HEK293 (cell line): ENCODE data around the gene COL6A1.

Experiments used
- CTCF ChIA-PET: fragments of 350-600 bp; formaldehyde crosslinking; extraction: SDS; loops from one replicate; lab custom pipeline; 2021; ENCODE audit warnings: antibody characterized with exemption; lab: Yijun Ruan, JAX
- POLR2A ChIA-PET: fragments of 300-600 bp; formaldehyde crosslinking; extraction: SDS; loops from one replicate; lab custom pipeline; 2020; ENCODE audit warnings: antibody characterized with exemption, inconsistent platforms; lab: Yijun Ruan, JAX
- H3K27ac ChIP-seq: fragments of 200-500 bp; sonication (Bioruptor generic); 2 replicates; pipeline ENCODE4 v1.5.1; 2014; ENCODE audit warnings: low read depth, low read length, control low read depth, inconsistent platforms; ENCODE audit errors: extremely low read depth
- H3K36me3 ChIP-seq, 2 experiments: fragments of 200-500 bp in 1 of 2; sonication (Bioruptor generic) in 1 of 2; 1 replicate in 1 of 2; 2 replicates in 1 of 2; pipeline ENCODE4 v1.5.1; 2014 to 2017; ENCODE audit warnings: inconsistent platforms in 2 of 2, low read length in 2 of 2; ENCODE audit not compliant: control insufficient read depth in 2 of 2, insufficient read depth in 1 of 2
- H3K4me1 ChIP-seq: fragments of 200-500 bp; sonication (Bioruptor generic); 2 replicates; pipeline ENCODE4 v1.5.1; 2014; ENCODE audit warnings: mild to moderate bottlenecking, low read length, inconsistent platforms; ENCODE audit not compliant: control insufficient read depth, insufficient read depth
- H3K4me3 ChIP-seq: 2 replicates; pipeline ENCODE4 v1.5.1; 2011; ENCODE audit warnings: low read depth, mild to moderate bottlenecking, control low read depth, low read length, moderate library complexity
- H3K9me3 ChIP-seq: fragments of 200-500 bp; sonication (Bioruptor generic); 2 replicates; pipeline ENCODE4 v1.5.1; 2014; ENCODE audit warnings: low read depth, low read length, inconsistent platforms; ENCODE audit not compliant: control insufficient read depth, insufficient read depth
- ATF2 ChIP-seq: fragments of 450-650 bp; formaldehyde crosslinking; IDR thresholded peaks from 2 replicates; pipeline ENCODE4 v1.5.1; 2016; ENCODE audit warnings: missing biosample characterization, missing genetic modification characterization, low read depth
- KLF1 ChIP-seq: fragments of 450-650 bp; formaldehyde crosslinking; IDR thresholded peaks from 2 replicates; pipeline ENCODE4 v1.5.1; 2016; ENCODE audit warnings: missing biosample characterization, missing genetic modification characterization
- KLF9 ChIP-seq: fragments of 450-650 bp; formaldehyde crosslinking; IDR thresholded peaks from 2 replicates; pipeline ENCODE4 v1.5.1; 2016; ENCODE audit warnings: missing biosample characterization, missing genetic modification characterization, low read depth
- SETDB1 ChIP-seq: IDR thresholded peaks from one replicate; pipeline ENCODE4 v1.6.1; 2017; ENCODE audit warnings: mild to moderate bottlenecking, low read length, moderate library complexity, mixed read lengths; ENCODE audit not compliant: insufficient read length
- ZBTB21 ChIP-seq: fragments of 450-650 bp; formaldehyde crosslinking; IDR thresholded peaks from 2 replicates; pipeline ENCODE4 v1.5.1; 2017; ENCODE audit warnings: missing biosample characterization, missing genetic modification characterization
- ZNF16 ChIP-seq: fragments of 450-650 bp; formaldehyde crosslinking; IDR thresholded peaks from 2 replicates; pipeline ENCODE4 v1.5.1; 2016; ENCODE audit warnings: low read depth, missing biosample characterization, missing genetic modification characterization
- ZNF223 ChIP-seq: fragments of 450-650 bp; formaldehyde crosslinking; IDR thresholded peaks from 2 replicates; pipeline ENCODE4 v1.5.1; 2016; ENCODE audit warnings: missing biosample characterization, missing genetic modification characterization
- ZNF248 ChIP-seq: fragments of 450-650 bp; formaldehyde crosslinking; IDR thresholded peaks from 2 replicates; pipeline ENCODE4 v1.5.1; 2017; ENCODE audit warnings: missing biosample characterization, missing genetic modification characterization
- ZNF529 ChIP-seq: fragments of 450-650 bp; formaldehyde crosslinking; IDR thresholded peaks from 2 replicates; pipeline ENCODE4 v1.5.1; 2017; ENCODE audit warnings: missing genetic modification characterization, missing biosample characterization; ENCODE audit not compliant: insufficient replicate concordance
- ZNF544 ChIP-seq: fragments of 450-650 bp; formaldehyde crosslinking; IDR thresholded peaks from 2 replicates; pipeline ENCODE4 v1.5.0; 2017; ENCODE audit warnings: missing biosample characterization, missing genetic modification characterization
- ZNF555 ChIP-seq: fragments of 450-650 bp; formaldehyde crosslinking; conservative IDR thresholded peaks from 2 replicates; pipeline ENCODE4 v1.5.1; 2017; ENCODE audit warnings: missing biosample characterization, mild to moderate bottlenecking, missing genetic modification characterization, inconsistent platforms
- ZNF560 ChIP-seq: fragments of 450-650 bp; formaldehyde crosslinking; IDR thresholded peaks from 2 replicates; pipeline ENCODE4 v1.5.1; 2017; ENCODE audit warnings: missing biosample characterization, missing genetic modification characterization, borderline replicate concordance
- ZNF626 ChIP-seq: fragments of 450-650 bp; sonication (Bioruptor Pico); formaldehyde crosslinking; IDR thresholded peaks from 2 replicates; pipeline ENCODE4 v1.5.1; 2018; ENCODE audit warnings: missing biosample characterization, missing genetic modification characterization, inconsistent platforms
- ZNF645 ChIP-seq: fragments of 450-650 bp; formaldehyde crosslinking; IDR thresholded peaks from 2 replicates; pipeline ENCODE4; 2016; ENCODE audit warnings: missing biosample characterization, missing genetic modification characterization
- ZNF701 ChIP-seq: fragments of 450-650 bp; formaldehyde crosslinking; IDR thresholded peaks from 2 replicates; pipeline ENCODE4 v1.5.1; 2016; ENCODE audit warnings: missing biosample characterization, missing genetic modification characterization
- ZNF776 ChIP-seq: fragments of 450-650 bp; formaldehyde crosslinking; IDR thresholded peaks from 2 replicates; pipeline ENCODE4 v1.5.0; 2017; ENCODE audit warnings: missing biosample characterization, missing genetic modification characterization, borderline replicate concordance
- ZNF777 ChIP-seq: fragments of 450-650 bp; formaldehyde crosslinking; IDR thresholded peaks from 2 replicates; pipeline ENCODE4 v1.5.1; 2017; ENCODE audit warnings: missing biosample characterization, missing genetic modification characterization, borderline replicate concordance

The COL6A1 gene

GRCh38 chr21:45935628-45936027, 45.9 kb upstream of the COL6A1 start (continued):
- TF ChIP-seq ZNF645 (tag by site-specific recombination) (no peak), ZNF560 (tag by site-specific recombination) (no peak)

GRCh38 chr21:45937721-45938452, 43.7 kb upstream of the COL6A1 start:
- H3K27ac ChIP-seq = no peak overlapping the region
- CTCF ChIA-PET = no interaction called here
- POLR2A ChIA-PET = no interaction called here
- no peaks in the 10 kb centered on the region for H3K4me1 ChIP-seq
- no peaks in the 10 kb centered on the region for H3K9me3 ChIP-seq
- no peak overlapping the region for H3K4me3 ChIP-seq
- TF ChIP-seq ZNF529 (tag by site-specific recombination) = no peak
- H3K36me3 ChIP-seq = no peaks in the 10 kb centered on the region

- CTCF ChIA-PET = no interaction called here
Measured at GRCh38 chr21:45938453-45938755, 43.2 kb upstream of the COL6A1 start.

GRCh38 chr21:45938811-45939520, 42.6 kb upstream of the COL6A1 start:
- Histone ChIP-seq H3K9me3 (no peaks in the 10 kb centered on the region), H3K4me3 (no peak overlapping the region), H3K27ac (no peak overlapping the region), H3K4me1 (no peaks in the 10 kb centered on the region), H3K36me3 (no peaks in the 10 kb centered on the region)
- TF ChIP-seq ZNF544 (tag by site-specific recombination) (no peak), ZBTB21 (no peak), ZNF529 (tag by site-specific recombination) (no peak), ZNF626 (tag by site-specific recombination) (no peak), KLF9 (tag by site-specific recombination) (no peak), ZNF223 (tag by site-specific recombination) (no peak), ZNF777 (no peak), ZNF701 (tag by site-specific recombination) (no peak), SETDB1 (no peak), ZNF248 (tag by site-specific recombination) (no peak), ATF2 (tag by site-specific recombination) (no peak), ZNF776 (no peak), ZNF16 (tag by site-specific recombination) (no peak)
- CTCF ChIA-PET = no interaction called here
- POLR2A ChIA-PET = no interaction called here

More at GRCh38 chr21:45938453-45938755, 43.2 kb upstream of the COL6A1 start:
- Histone ChIP-seq H3K4me1 (no peaks in the 10 kb centered on the region), H3K36me3 (no peaks in the 10 kb centered on the region), H3K27ac (no peak overlapping the region), H3K9me3 (no peaks in the 10 kb centered on the region), H3K4me3 (no peak overlapping the region)
- no peak for TF ChIP-seq ZNF555 (tag by site-specific recombination)
- TF ChIP-seq KLF1 (tag by site-specific recombination) = peak; percentile 46
- POLR2A ChIA-PET = no interaction called here
